GM21737 (cell line): ENCODE results near the gene LARP4.
"Not testable (repeated sequence)": the region's sequence is repeated elsewhere in the genome, so short reads cannot be mapped to it uniquely, and the experiment has no call there.

Source experiments
- ATAC-seq: cut with Tn5 transposase; IDR thresholded peaks from one replicate; pipeline ENCODE4 v1.9.1; 2021; ENCODE audit warnings: mild to moderate bottlenecking, moderate library complexity; ENCODE audit not compliant: unreplicated experiment

LARP4 gene

GRCh38 chr12:50400104-50400637, 514 bp upstream of the LARP4 start:
- peak; percentile 11 for ATAC-seq

- no peak for ATAC-seq
Measured at GRCh38 chr12:50401500-50402081, 906 bp downstream of the LARP4 start.

- ATAC-seq, result no peak
Measured at GRCh38 chr12:50402264-50403000, 1.7 kb downstream of the LARP4 start.

- no peak for ATAC-seq
Measured at GRCh38 chr12:50403001-50403440, 2.3 kb downstream of the LARP4 start.

- ATAC-seq, result no peak
Measured at GRCh38 chr12:50404307-50404706, 3.6 kb downstream of the LARP4 start.

- ATAC-seq, result no peak
Measured at GRCh38 chr12:50411051-50411660, 10.5 kb downstream of the LARP4 start.

- no peak for ATAC-seq
Measured at GRCh38 chr12:50415899-50416479, 15.3 kb downstream of the LARP4 start.

- ATAC-seq, result no peak
Measured at GRCh38 chr12:50419112-50419909, 18.6 kb downstream of the LARP4 start.

GRCh38 chr12:50422855-50423254, 22.2 kb downstream of the LARP4 start:
- not testable (repeated sequence) for ATAC-seq

GRCh38 chr12:50423342-50423741, 22.7 kb downstream of the LARP4 start:
- ATAC-seq, result not testable (repeated sequence)

GRCh38 chr12:50425589-50426258, 25.0 kb downstream of the LARP4 start:
- ATAC-seq, result no peak

- ATAC-seq, result not testable (repeated sequence)
Measured at GRCh38 chr12:50431656-50432055, 31.0 kb downstream of the LARP4 start.

- ATAC-seq, result no peak
Measured at GRCh38 chr12:50440288-50440687, 39.6 kb downstream of the LARP4 start.

GRCh38 chr12:50441763-50442162, 41.1 kb downstream of the LARP4 start:
- ATAC-seq, result no peak

GRCh38 chr12:50442178-50442908, 41.7 kb downstream of the LARP4 start:
- ATAC-seq, result no peak

- ATAC-seq, result not testable (repeated sequence)
Measured at GRCh38 chr12:50449671-50450070, 49.0 kb downstream of the LARP4 start.

- no peak for ATAC-seq
Measured at GRCh38 chr12:50452795-50453194, 52.1 kb downstream of the LARP4 start.

- no peak for ATAC-seq
Measured at GRCh38 chr12:50453872-50454271, 53.2 kb downstream of the LARP4 start.

GRCh38 chr12:50458606-50459005, 57.9 kb downstream of the LARP4 start:
- no peak for ATAC-seq
